Measurements from ENCODE around the gene EXOC6B. TPM values are rescaled to one million over a fixed set of nuclear protein-coding genes. Genes with fewer than 3 reads are reported as not detected.

EXOC6B gene
- total RNA-seq, 1 experiment from 2014 or later = 33.7 TPM

GRCh38 chr2:72412214-72412613 lies 413.6 kb downstream of the EXOC6B start:
- TF ChIP-seq ZNF138 (CRISPR knock-in tag; conservative IDR thresholded peaks at IDR 0.05) (no peak), NR2C2 (CRISPR knock-in tag; IDR thresholded peaks at IDR 0.05) (no peak), ZNF317 (CRISPR knock-in tag; IDR thresholded peaks at IDR 0.05; ENCODE audit: borderline replicate concordance, low read depth) (no peak)
- Mint-ChIP-seq H3K4me3 (no peak overlapping the region), H3K9me3 (peaks cover 18% of the 10 kb centered on the region; the same call in 1 of the 2 replicates), H3K27ac (no peak overlapping the region), H3K4me1 (peaks cover 2% of the 10 kb centered on the region; the same call in 1 of the 2 replicates), H3K36me3 (peaks cover 8% of the 10 kb centered on the region; the same call in 1 of the 2 replicates), H3K27me3 (ENCODE audit: low read depth) (no peaks in the 10 kb centered on the region)
- ChIA-PET POLR2A (no interaction called here), CTCF (no interaction called here)
- peak; percentile 60; the same call in 1 of the 2 replicates for ATAC-seq
- no peak for DNase-seq (ENCODE audit: low spot score)

GRCh38 chr2:72399879-72400278 lies 426.0 kb downstream of the EXOC6B start:
- Mint-ChIP-seq H3K9me3 (peaks cover 34% of the 10 kb centered on the region), H3K36me3 (peaks cover 22% of the 10 kb centered on the region), H3K27me3 (ENCODE audit: low read depth) (no peaks in the 10 kb centered on the region), H3K4me1 (peaks cover 3% of the 10 kb centered on the region; the same call in 1 of the 2 replicates), H3K27ac (no peak overlapping the region), H3K4me3 (no peak overlapping the region)
- TF ChIP-seq STAT6 (CRISPR knock-in tag; conservative IDR thresholded peaks at IDR 0.05; ENCODE audit: low read depth) = no peak
- TF ChIP-seq PRDM15 (CRISPR knock-in tag; IDR thresholded peaks at IDR 0.05) = no peak
- no peak for TF ChIP-seq JAZF1 (CRISPR knock-in tag; IDR thresholded peaks at IDR 0.05)
- TF ChIP-seq FOXP1 (CRISPR knock-in tag; IDR thresholded peaks at IDR 0.05; ENCODE audit: borderline replicate concordance) = no peak
- no peak for TF ChIP-seq GRHL2 (CRISPR knock-in tag; IDR thresholded peaks at IDR 0.05; ENCODE audit: insufficient replicate concordance, severe bottlenecking)
- no peak for TF ChIP-seq ZNF232 (CRISPR knock-in tag; IDR thresholded peaks at IDR 0.05)
- no peak for TF ChIP-seq ESRRA (CRISPR knock-in tag; IDR thresholded peaks at IDR 0.05; ENCODE audit: borderline replicate concordance)
- POLR2A ChIA-PET = no interaction called here
- no peak for ATAC-seq
- CTCF ChIA-PET = no interaction called here
- no peak for DNase-seq (ENCODE audit: low spot score)

- CTCF ChIA-PET = no interaction called here
- POLR2A ChIA-PET = no interaction called here
- TF ChIP-seq SOX15 (CRISPR knock-in tag; IDR thresholded peaks at IDR 0.05) (no peak), GABPB1 (CRISPR knock-in tag; IDR thresholded peaks at IDR 0.05) (no peak), EMX1 (CRISPR knock-in tag; IDR thresholded peaks at IDR 0.05) (no peak), SP1 (CRISPR knock-in tag; conservative IDR thresholded peaks at IDR 0.05) (no peak), HMGA2 (CRISPR knock-in tag; IDR thresholded peaks at IDR 0.05) (no peak), ZNF532 (CRISPR knock-in tag; IDR thresholded peaks at IDR 0.05; ENCODE audit: borderline replicate concordance) (no peak), CREB1 (CRISPR knock-in tag; IDR thresholded peaks at IDR 0.05) (no peak), MAX (CRISPR knock-in tag; IDR thresholded peaks at IDR 0.05) (no peak), RELA (CRISPR knock-in tag; IDR thresholded peaks at IDR 0.05; ENCODE audit: borderline replicate concordance) (no peak), ZNF396 (CRISPR knock-in tag; IDR thresholded peaks at IDR 0.05; ENCODE audit: borderline replicate concordance) (no peak), PREB (CRISPR knock-in tag; IDR thresholded peaks at IDR 0.05; ENCODE audit: borderline replicate concordance) (no peak), TEAD4 (CRISPR knock-in tag; IDR thresholded peaks at IDR 0.05) (no peak)
These were observed 430.7 kb downstream of the EXOC6B start for GRCh38 chr2:72395096-72395495.

More at GRCh38 chr2:72395096-72395495, 430.7 kb downstream of the EXOC6B start:
- no peak for DNase-seq (ENCODE audit: low spot score)
- Mint-ChIP-seq H3K36me3 (peaks cover 15% of the 10 kb centered on the region), H3K4me1 (peaks cover 3% of the 10 kb centered on the region; the same call in 1 of the 2 replicates), H3K9me3 (peaks cover 30% of the 10 kb centered on the region), H3K27ac (no peak overlapping the region), H3K27me3 (ENCODE audit: low read depth) (no peaks in the 10 kb centered on the region; the same call in 1 of the 2 replicates), H3K4me3 (no peak overlapping the region)
- ATAC-seq = no peak
